H1 (cell line): ENCODE data around the gene AANAT. TPM values are rescaled to one million over a fixed set of nuclear protein-coding genes. Genes with fewer than 3 reads are reported as not detected.

Experiments
- CTCF ChIA-PET: fragments of 300-600 bp; sonication (Branson Sonifier 250); formaldehyde crosslinking; loops from one replicate; lab custom pipeline; 2021; ENCODE audit not compliant: partially characterized antibody; lab: Charles Lee
- POLR2A ChIA-PET: fragments of 300-600 bp; sonication (Branson Sonifier 250); formaldehyde crosslinking; loops from one replicate; lab custom pipeline; 2021; ENCODE audit warnings: inconsistent platforms; ENCODE audit not compliant: partially characterized antibody; lab: Charles Lee
- DNase-seq, 2 experiments: peaks; one replicate each; pipeline versions ENCODE4 v3.0.0 to v3.0.0-alpha.2; 2010 to 2022; ENCODE audit warnings: low spot score in 2 of 2, low read depth in 1 of 2, mixed read lengths in 1 of 2
- FAIRE-seq: peaks from 2 replicates; lab custom pipeline; 2011; peaks lifted over from hg19 to GRCh38; lab: Jason Lieb, UNC
- H2AFZ ChIP-seq: 2 replicates; pipeline ENCODE4 v1.8.1; 2012; ENCODE audit warnings: low read length, inconsistent platforms
- H2AK5ac ChIP-seq: 2 replicates; pipeline ENCODE4 v1.6.1; 2013; ENCODE audit warnings: low read depth, low read length
- H2BK120ac ChIP-seq: replicated peaks from 2 replicates; pipeline ENCODE3; 2013; ENCODE audit warnings: low read depth, low read length, inconsistent platforms
- H2BK12ac ChIP-seq: 2 replicates; pipeline ENCODE4 v1.6.1; 2013; ENCODE audit warnings: low read depth, low read length
- H2BK15ac ChIP-seq: 2 replicates; pipeline ENCODE4 v1.6.1; 2013; ENCODE audit warnings: low read length
- H2BK20ac ChIP-seq: 2 replicates; pipeline ENCODE4 v1.6.1; 2013; ENCODE audit warnings: low read length
- H2BK5ac ChIP-seq: 2 replicates; pipeline ENCODE4 v1.6.1; 2013; ENCODE audit warnings: low read depth, low read length
- H3K14ac ChIP-seq: 2 replicates; pipeline ENCODE4 v1.6.1; 2013; ENCODE audit warnings: inconsistent platforms; ENCODE audit not compliant: insufficient read length
- H3K18ac ChIP-seq: 2 replicates; pipeline ENCODE4 v1.6.1; 2013; ENCODE audit warnings: low read length; ENCODE audit errors: extremely low read depth
- H3K23ac ChIP-seq: 2 replicates; pipeline ENCODE4 v1.6.1; 2013; ENCODE audit warnings: inconsistent platforms; ENCODE audit not compliant: insufficient read length
- H3K23me2 ChIP-seq: 2 replicates; pipeline ENCODE4 v1.6.1; 2013; ENCODE audit warnings: low read depth, low read length
- H3K27ac ChIP-seq: 2 replicates; pipeline ENCODE4 v1.6.1; 2011; ENCODE audit warnings: low read depth, low read length, inconsistent platforms
- H3K27me3 ChIP-seq, 4 experiments: replicated peaks in 1 of 4; 1 replicate in 1 of 4; 2 replicates in 3 of 4; pipeline versions ENCODE4 v1.6.1 to v1.8.1; 2011 to 2013; ENCODE audit warnings: low read length in 3 of 4, mild to moderate bottlenecking in 3 of 4, inconsistent platforms in 2 of 4, mixed read lengths in 2 of 4, moderate library complexity in 1 of 4; ENCODE audit not compliant: control insufficient read depth in 3 of 4, insufficient read depth in 3 of 4; ENCODE audit errors: extremely low read depth in 1 of 4
- H3K36me3 ChIP-seq, 4 experiments: 2 replicates each; pipeline versions ENCODE4 v1.6.1 to v1.8.1; 2011 to 2013; ENCODE audit warnings: mild to moderate bottlenecking in 4 of 4, low read length in 3 of 4, moderate library complexity in 2 of 4, control low read depth in 1 of 4, inconsistent platforms in 1 of 4; ENCODE audit not compliant: insufficient read depth in 4 of 4, control insufficient read depth in 2 of 4
- H3K4ac ChIP-seq: replicated peaks from 2 replicates; pipeline ENCODE3; 2013; ENCODE audit warnings: low read length, low read depth, mixed read lengths, inconsistent platforms; ENCODE audit not compliant: insufficient read length
- H3K4me1 ChIP-seq, 4 experiments: replicated peaks in 1 of 4; 1 replicate in 1 of 4; 2 replicates in 3 of 4; pipeline versions ENCODE4 v1.6.1 to v1.8.1; 2011 to 2013; ENCODE audit warnings: low read length in 3 of 4, inconsistent platforms in 2 of 4, mixed read lengths in 1 of 4; ENCODE audit not compliant: insufficient read depth in 4 of 4, control insufficient read depth in 3 of 4
- H3K4me2 ChIP-seq, 2 experiments: 2 replicates each; pipeline versions ENCODE4 v1.6.1 to v1.8.1; 2011 to 2013; ENCODE audit warnings: low read depth in 2 of 2, low read length in 2 of 2, control low read depth in 1 of 2, inconsistent platforms in 1 of 2, mild to moderate bottlenecking in 1 of 2; ENCODE audit not compliant: insufficient read depth in 1 of 2
- H3K4me3 ChIP-seq, 4 experiments: fragments of 200-600, 300-600 bp in 1 of 4; sonication (generic), shearing (Covaris generic), sonication (Bioruptor Twin) in 1 of 4; 2 replicates each; pipeline versions ENCODE4 v1.5.1 to v1.8.1; 2011 to 2016; ENCODE audit warnings: low read length in 4 of 4, low read depth in 3 of 4, control low read depth in 2 of 4, inconsistent platforms in 2 of 4, mild to moderate bottlenecking in 2 of 4, mixed read lengths in 1 of 4, moderate library complexity in 1 of 4; ENCODE audit not compliant: insufficient read depth in 2 of 4; ENCODE audit errors: extremely low read depth in 1 of 4
- H3K56ac ChIP-seq: replicated peaks from 2 replicates; pipeline ENCODE3; 2013; ENCODE audit warnings: low read depth, mild to moderate bottlenecking, mixed read lengths, low read length, inconsistent platforms; ENCODE audit not compliant: insufficient read length
- H3K79me1 ChIP-seq: 2 replicates; pipeline ENCODE4 v1.6.1; 2013; ENCODE audit warnings: low read depth, low read length, control low read depth
- H3K79me2 ChIP-seq, 2 experiments: 2 replicates each; pipeline versions ENCODE4 v1.6.1 to v1.8.1; 2012 to 2013; ENCODE audit warnings: low read length in 2 of 2, mild to moderate bottlenecking in 2 of 2, inconsistent platforms in 1 of 2; ENCODE audit not compliant: insufficient read depth in 2 of 2, control insufficient read depth in 1 of 2
- H3K9ac ChIP-seq, 4 experiments: replicated peaks in 1 of 4; 1 replicate in 1 of 4; 2 replicates in 3 of 4; pipeline versions ENCODE4 v1.6.1 to v1.8.1; 2011 to 2013; ENCODE audit warnings: low read depth in 3 of 4, low read length in 3 of 4, control low read depth in 2 of 4, mild to moderate bottlenecking in 2 of 4, moderate library complexity in 2 of 4, inconsistent platforms in 1 of 4; ENCODE audit errors: extremely low read depth in 1 of 4
- H3K9me3 ChIP-seq, 2 experiments: 2 replicates each; pipeline versions ENCODE4 v1.6.1 to v1.8.1; 2012 to 2013; ENCODE audit warnings: mild to moderate bottlenecking in 2 of 2, moderate library complexity in 2 of 2, control low read depth in 1 of 2, inconsistent platforms in 1 of 2, low read depth in 1 of 2, low read length in 1 of 2, mixed read lengths in 1 of 2; ENCODE audit not compliant: insufficient read depth in 2 of 2
- H4K20me1 ChIP-seq, 2 experiments: replicated peaks in 1 of 2; 2 replicates each; pipeline versions ENCODE3 to v1.8.1; 2011 to 2013; ENCODE audit warnings: inconsistent platforms in 2 of 2, low read length in 2 of 2, mild to moderate bottlenecking in 1 of 2; ENCODE audit not compliant: insufficient read depth in 2 of 2, control insufficient read depth in 1 of 2
- H4K5ac ChIP-seq: 2 replicates; pipeline ENCODE4 v1.6.1; 2013; ENCODE audit warnings: low read length, low read depth, mixed read lengths, inconsistent platforms; ENCODE audit not compliant: insufficient read length
- H4K8ac ChIP-seq: 2 replicates; pipeline ENCODE4 v1.8.0; 2013; ENCODE audit warnings: mild to moderate bottlenecking, moderate library complexity, low read length, inconsistent platforms; ENCODE audit not compliant: insufficient read depth; ENCODE audit errors: extremely low read depth
- H4K91ac ChIP-seq: replicated peaks from 2 replicates; pipeline ENCODE3; 2013; ENCODE audit warnings: low read length, mixed read lengths, inconsistent platforms; ENCODE audit not compliant: insufficient read length
- BACH1 ChIP-seq: IDR thresholded peaks from 2 replicates; pipeline ENCODE4 v1.6.1; 2012; ENCODE audit warnings: low read length, improper control_type of control experiment
- CBX5 ChIP-seq: fragments of 300-800, 300-1000 bp; sonication (generic); IDR thresholded peaks from 2 replicates; pipeline ENCODE4 v1.7.1; 2016; ENCODE audit warnings: antibody characterized with exemption, low read length, low read depth
- E2F6 ChIP-seq: IDR thresholded peaks from 2 replicates; pipeline ENCODE4 v1.6.1; 2012; ENCODE audit warnings: inconsistent platforms
- SIX5 ChIP-seq: IDR thresholded peaks from 2 replicates; pipeline ENCODE4 v1.6.1; 2011; ENCODE audit warnings: mild to moderate bottlenecking, low read depth, low read length
- TBP ChIP-seq: IDR thresholded peaks from 2 replicates; pipeline ENCODE4 v1.6.1; 2011; ENCODE audit warnings: low read depth, low read length, improper control_type of control experiment
- WGBS, 2 experiments: shearing (Covaris generic) in 1 of 2; methylation state at CpG; one replicate each; pipeline versions ENCODE4 v1.1.6 to v1.1.7; 2013 to 2015; ENCODE audit warnings: low lambda C conversion rate in 2 of 2, mixed read lengths in 2 of 2, inconsistent platforms in 1 of 2, low coverage in 1 of 2, missing lambda C conversion rate in 1 of 2; ENCODE audit not compliant: insufficient replicate concordance in 2 of 2, insufficient coverage in 1 of 2, insufficient read length in 1 of 2; ENCODE audit errors: extremely low coverage in 1 of 2, missing lambda C conversion rate in 1 of 2; 5-methylcytosine and 5-hydroxymethylcytosine counted together
- polyA plus RNA-seq, 7 experiments: library from polyadenylated mRNA; depleted of rRNA in 3 of 7; stranded (reverse) in 5 of 7; unstranded in 2 of 7; fragments of >200 nt in 5 of 7; fragments of 200-250 nt in 2 of 7; gene quantifications; 1 replicate in 5 of 7; 2 replicates in 1 of 7; 4 replicates in 1 of 7; pipeline versions ENCODE4 v1.2.1 to v1.2.3, GENCODE V29; 2011 to 2013; ENCODE audit warnings: missing spikeins in 2 of 7, mixed read lengths in 2 of 7
- total RNA-seq: library from RNA; stranded (reverse); fragmentation: NEBNext Ultra II Directional; extraction: Animal tissue kit (Norgen Biotek cat#: 25700); gene quantifications from 2 replicates; pipeline ENCODE4 v1.2.1, GENCODE V29; 2021

Gene AANAT
- total and polyA plus RNA-seq, 2 of the 8 experiments (the other 6 are each of a cell fraction or from before 2014, with no cell fraction given), result 0.53 TPM; not detected in 1

GRCh38 chr17:76512366-76513305 is 45.2 kb downstream of the AANAT start:
- Histone ChIP-seq H3K36me3 (no peaks in the 10 kb centered on the region), H4K20me1 (no peaks in the 10 kb centered on the region), H3K14ac (no peak overlapping the region), H3K79me2 (no peaks in the 10 kb centered on the region), H2BK12ac (no peak overlapping the region), H3K56ac (no peak overlapping the region), H2BK5ac (no peak overlapping the region), H2AK5ac (no peak overlapping the region), H4K5ac (no peak overlapping the region), H3K4me3 (no peak overlapping the region), H4K8ac (peak overlapping the region; percentile 38), H2AFZ (no peak overlapping the region), H3K4me1 (no peaks in the 10 kb centered on the region), H3K23ac (no peak overlapping the region), H3K27me3 (no peaks in the 10 kb centered on the region), H3K9ac (no peak overlapping the region), H3K4me2 (no peak overlapping the region), H3K9me3 (no peaks in the 10 kb centered on the region), H2BK20ac (no peak overlapping the region), H3K23me2 (no peaks in the 10 kb centered on the region), H3K27ac (no peak overlapping the region), H2BK120ac (no peak overlapping the region), H3K18ac (no peak overlapping the region), H3K4ac (no peak overlapping the region), H3K79me1 (no peaks in the 10 kb centered on the region), H2BK15ac (no peak overlapping the region), H4K91ac (no peak overlapping the region)
- ChIA-PET POLR2A (no interaction called here), CTCF (interaction anchor here (0.6 to 18.1 kb wide), 12 partner anchors 9 to 389 kb away, joined by 3 to 192 read pairs (median 6); no protein-coding TSS in a partner anchor)
- no peak for FAIRE-seq
- no peak for DNase-seq
- TF ChIP-seq BACH1, result no peak
- no peak for TF ChIP-seq TBP
- no peak for TF ChIP-seq CBX5
- TF ChIP-seq E2F6, result peak; percentile 60
- no peak for TF ChIP-seq SIX5
- whole genome bisulfite sequencing, 2 experiments, result 82% methylated on average over 19 of the region's 22 CpGs; no CpG with 5 or more reads in 1 of the 2 experiments
